Calu3 (cell line): ENCODE measurements around the gene NUP93. TPM values are rescaled to one million over a fixed set of nuclear protein-coding genes. Genes with fewer than 3 reads are reported as not detected.

ENCODE experiments used
- BruUV-seq: library from RNA; stranded (reverse); fragments of 400-500 nt; replicated peaks from 2 replicates; lab custom pipeline; 2021; lab: Mats Ljungman, UMichigan
- CTCF ChIA-PET: fragments of 300-600 bp; sonication (Branson Sonifier 250); formaldehyde crosslinking; loops from one replicate; lab custom pipeline; 2022; ENCODE audit warnings: antibody characterized with exemption; lab: Charles Lee
- DNase-seq: peaks from one replicate; pipeline ENCODE4 v3.0.0; 2022
- H3K27ac Mint-ChIP-seq: one replicate; pipeline ENCODE4 v1.8.0; 2022; ENCODE audit warnings: mixed read lengths; ENCODE audit not compliant: unreplicated experiment
- H3K27me3 Mint-ChIP-seq: one replicate; pipeline ENCODE4 v1.8.0; 2022; ENCODE audit warnings: mixed read lengths; ENCODE audit not compliant: unreplicated experiment
- H3K36me3 Mint-ChIP-seq: one replicate; pipeline ENCODE4 v1.8.0; 2022; ENCODE audit warnings: mild to moderate bottlenecking, moderate library complexity, mixed read lengths; ENCODE audit not compliant: insufficient read depth, unreplicated experiment
- H3K4me1 Mint-ChIP-seq: one replicate; pipeline ENCODE4 v1.8.0; 2022; ENCODE audit warnings: mild to moderate bottlenecking, low read depth, mixed read lengths; ENCODE audit not compliant: unreplicated experiment
- H3K4me3 Mint-ChIP-seq: one replicate; pipeline ENCODE4 v1.8.0; 2022; ENCODE audit warnings: mild to moderate bottlenecking, low read depth, moderate library complexity, mixed read lengths; ENCODE audit not compliant: unreplicated experiment
- H3K9me3 Mint-ChIP-seq: one replicate; pipeline ENCODE4 v1.8.0; 2022; ENCODE audit warnings: low read depth, mixed read lengths; ENCODE audit not compliant: unreplicated experiment
- intact Hi-C: fragments of 100-400 bp; cut with micrococcal nuclease; formaldehyde crosslinking; loops from one replicate; pipeline ENCODE4 v1.10.0; 2022; ENCODE audit not compliant: unreplicated experiment
- total RNA-seq: library from RNA; stranded (reverse); gene quantifications from 2 replicates; pipeline ENCODE4 v1.2.3, GENCODE V29; 2022
- TF ChIP-seq, protein P1 (sequence below): fragments of 200-600 bp; IDR thresholded peaks from one replicate; pipeline ENCODE4 v1.8.0; 2022; ENCODE audit warnings: antibody characterized with exemption; ENCODE audit not compliant: unreplicated experiment

NUP93 gene
- total RNA-seq, 1 experiment from 2014 or later, result 120 TPM

DNA sequence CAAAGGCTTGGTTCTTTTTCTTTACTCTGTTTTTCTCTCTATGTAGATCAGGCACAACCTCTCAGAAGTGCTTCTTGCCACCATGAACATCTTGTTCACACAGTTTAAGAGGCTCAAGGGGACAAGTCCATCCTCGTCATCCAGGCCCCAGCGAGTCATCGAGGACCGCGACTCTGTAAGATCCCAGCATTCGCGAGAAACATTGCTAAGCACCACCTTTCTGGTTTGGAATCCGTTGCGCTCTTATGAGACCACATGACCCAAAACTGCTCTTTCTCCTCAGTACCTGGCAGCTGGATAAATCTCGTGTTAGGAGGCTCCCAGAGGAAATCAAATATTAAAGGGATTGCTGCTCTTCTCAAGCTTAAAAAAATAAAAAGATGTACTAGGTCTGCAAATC lies 111.7 kb downstream of the NUP93 start:
- H3K36me3 Mint-ChIP-seq, result peaks cover 26% of the 10 kb centered on the region
- CTCF ChIA-PET, result no interaction called here
- intact Hi-C loops, result no loop called here
- no peaks in the 10 kb centered on the region for H3K4me1 Mint-ChIP-seq
- H3K27ac Mint-ChIP-seq, result no peak overlapping the region
- no peak for DNase-seq
- H3K9me3 Mint-ChIP-seq, result no peaks in the 10 kb centered on the region
- TF ChIP-seq, protein P1, sequence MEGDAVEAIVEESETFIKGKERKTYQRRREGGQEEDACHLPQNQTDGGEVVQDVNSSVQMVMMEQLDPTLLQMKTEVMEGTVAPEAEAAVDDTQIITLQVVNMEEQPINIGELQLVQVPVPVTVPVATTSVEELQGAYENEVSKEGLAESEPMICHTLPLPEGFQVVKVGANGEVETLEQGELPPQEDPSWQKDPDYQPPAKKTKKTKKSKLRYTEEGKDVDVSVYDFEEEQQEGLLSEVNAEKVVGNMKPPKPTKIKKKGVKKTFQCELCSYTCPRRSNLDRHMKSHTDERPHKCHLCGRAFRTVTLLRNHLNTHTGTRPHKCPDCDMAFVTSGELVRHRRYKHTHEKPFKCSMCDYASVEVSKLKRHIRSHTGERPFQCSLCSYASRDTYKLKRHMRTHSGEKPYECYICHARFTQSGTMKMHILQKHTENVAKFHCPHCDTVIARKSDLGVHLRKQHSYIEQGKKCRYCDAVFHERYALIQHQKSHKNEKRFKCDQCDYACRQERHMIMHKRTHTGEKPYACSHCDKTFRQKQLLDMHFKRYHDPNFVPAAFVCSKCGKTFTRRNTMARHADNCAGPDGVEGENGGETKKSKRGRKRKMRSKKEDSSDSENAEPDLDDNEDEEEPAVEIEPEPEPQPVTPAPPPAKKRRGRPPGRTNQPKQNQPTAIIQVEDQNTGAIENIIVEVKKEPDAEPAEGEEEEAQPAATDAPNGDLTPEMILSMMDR, result no peak
- no TSS peak for BruUV-seq
- H3K27me3 Mint-ChIP-seq, result no peaks in the 10 kb centered on the region
- H3K4me3 Mint-ChIP-seq, result no peak overlapping the region

DNA sequence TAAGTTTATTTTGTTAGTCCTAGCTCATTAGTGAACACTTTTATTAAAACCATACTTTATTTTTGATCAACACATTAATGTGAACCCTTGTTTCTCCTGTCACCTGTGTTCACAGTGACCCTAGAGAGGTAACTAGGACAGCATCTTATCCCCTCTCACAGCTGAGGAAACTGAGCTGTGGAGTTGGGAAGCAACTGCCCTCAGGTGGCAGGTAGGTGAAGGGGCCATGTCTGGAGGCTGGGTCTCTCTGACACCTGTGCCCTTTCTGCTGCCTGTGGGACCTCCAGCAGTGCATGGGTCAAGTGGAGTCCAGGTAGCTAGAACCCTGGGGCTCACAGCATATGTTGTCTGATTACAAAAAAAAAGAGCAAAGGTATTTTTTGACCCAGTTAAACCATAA lies 112.2 kb downstream of the NUP93 start:
- CTCF ChIA-PET, result interaction anchor here (1.6 kb wide), 1 partner anchor 27 kb away, joined by 3 read pairs; no protein-coding TSS in a partner anchor

DNA sequence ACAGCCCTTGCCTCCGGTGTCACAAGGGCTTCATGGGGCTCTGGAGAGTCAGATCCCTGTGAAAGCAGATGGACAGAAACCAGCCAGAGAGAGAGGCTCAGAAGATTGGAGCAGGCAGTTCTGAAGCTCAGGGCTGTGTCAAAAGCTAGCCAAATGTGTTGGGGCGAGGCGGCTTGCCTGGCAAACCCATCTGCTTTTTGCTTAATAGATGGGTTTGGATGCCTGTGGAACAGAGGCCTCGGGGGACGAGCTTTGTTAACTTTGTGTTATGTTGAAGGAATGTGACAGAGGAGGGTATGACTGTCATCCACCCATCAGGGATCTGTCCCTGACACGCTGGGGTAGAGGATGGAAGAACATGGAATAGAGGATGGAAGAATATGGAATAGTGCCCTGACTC lies 114.1 kb downstream of the NUP93 start:
- Mint-ChIP-seq H3K4me1 (no peaks in the 10 kb centered on the region), H3K36me3 (peaks cover 26% of the 10 kb centered on the region)
- DNase-seq, result no peak

More for the DNA sequence above, 112.2 kb downstream of the NUP93 start:
- Mint-ChIP-seq H3K27me3 (no peaks in the 10 kb centered on the region), H3K36me3 (peaks cover 26% of the 10 kb centered on the region), H3K4me3 (no peak overlapping the region), H3K27ac (no peak overlapping the region), H3K4me1 (no peaks in the 10 kb centered on the region), H3K9me3 (no peaks in the 10 kb centered on the region)
- TF ChIP-seq, protein P1, result no peak
- no peak for DNase-seq
- intact Hi-C loops, result no loop called here
- BruUV-seq, result no TSS peak

DNA sequence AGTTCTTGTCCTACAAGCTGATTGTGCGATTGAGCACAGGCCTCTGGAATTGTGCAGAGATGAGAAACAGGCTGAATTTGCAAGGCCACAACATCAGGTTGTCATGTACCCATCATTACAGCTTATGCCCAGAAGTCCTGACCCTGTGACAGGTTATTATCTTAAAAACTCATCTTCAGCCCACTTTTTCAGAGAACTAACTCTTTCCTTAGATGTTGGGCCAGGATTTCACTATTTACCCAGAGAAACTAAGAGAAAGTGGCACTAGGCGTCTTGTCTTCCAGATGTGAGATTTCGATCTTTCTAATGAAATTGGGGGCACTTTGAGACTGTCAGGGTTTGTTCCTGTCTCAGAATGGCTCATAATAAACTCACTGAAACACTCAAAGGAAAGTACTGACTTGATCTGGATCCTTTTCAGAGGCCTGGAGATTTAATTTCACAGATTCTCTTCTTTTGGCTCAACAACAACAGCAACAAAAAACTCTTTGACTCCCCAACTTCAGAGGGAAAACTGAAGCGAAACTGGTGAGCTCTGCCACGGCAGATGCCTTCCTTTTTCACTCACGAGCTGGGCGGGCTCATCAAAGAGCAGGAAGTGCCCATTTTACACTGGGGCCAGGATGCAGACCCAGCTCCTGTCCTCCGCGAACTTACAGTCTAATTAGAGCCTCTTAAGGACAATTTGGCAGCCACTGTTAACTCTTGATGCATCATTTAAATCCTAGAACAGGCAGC lies 117.4 kb downstream of the NUP93 start:
- Mint-ChIP-seq H3K27ac (no peak overlapping the region), H3K4me1 (no peaks in the 10 kb centered on the region), H3K9me3 (no peaks in the 10 kb centered on the region), H3K27me3 (no peaks in the 10 kb centered on the region), H3K36me3 (no peaks in the 10 kb centered on the region), H3K4me3 (no peak overlapping the region)
- intact Hi-C loops, result no loop called here
- BruUV-seq, result no TSS peak
- TF ChIP-seq, protein P1, result no peak
- CTCF ChIA-PET, result interaction anchor here (1.5 kb wide), 1 partner anchor 10 kb away, joined by 3 read pairs; no protein-coding TSS in a partner anchor
- no peak for DNase-seq

More for the DNA sequence above, 114.1 kb downstream of the NUP93 start:
- TF ChIP-seq, protein P1, result no peak
- CTCF ChIA-PET, result no interaction called here
- Mint-ChIP-seq H3K4me3 (no peak overlapping the region), H3K9me3 (no peaks in the 10 kb centered on the region), H3K27ac (no peak overlapping the region), H3K27me3 (no peaks in the 10 kb centered on the region)
- intact Hi-C loops, result no loop called here
- no TSS peak for BruUV-seq
